Measurements from ENCODE around the gene ASIC4.

ASIC4 gene

DNA sequence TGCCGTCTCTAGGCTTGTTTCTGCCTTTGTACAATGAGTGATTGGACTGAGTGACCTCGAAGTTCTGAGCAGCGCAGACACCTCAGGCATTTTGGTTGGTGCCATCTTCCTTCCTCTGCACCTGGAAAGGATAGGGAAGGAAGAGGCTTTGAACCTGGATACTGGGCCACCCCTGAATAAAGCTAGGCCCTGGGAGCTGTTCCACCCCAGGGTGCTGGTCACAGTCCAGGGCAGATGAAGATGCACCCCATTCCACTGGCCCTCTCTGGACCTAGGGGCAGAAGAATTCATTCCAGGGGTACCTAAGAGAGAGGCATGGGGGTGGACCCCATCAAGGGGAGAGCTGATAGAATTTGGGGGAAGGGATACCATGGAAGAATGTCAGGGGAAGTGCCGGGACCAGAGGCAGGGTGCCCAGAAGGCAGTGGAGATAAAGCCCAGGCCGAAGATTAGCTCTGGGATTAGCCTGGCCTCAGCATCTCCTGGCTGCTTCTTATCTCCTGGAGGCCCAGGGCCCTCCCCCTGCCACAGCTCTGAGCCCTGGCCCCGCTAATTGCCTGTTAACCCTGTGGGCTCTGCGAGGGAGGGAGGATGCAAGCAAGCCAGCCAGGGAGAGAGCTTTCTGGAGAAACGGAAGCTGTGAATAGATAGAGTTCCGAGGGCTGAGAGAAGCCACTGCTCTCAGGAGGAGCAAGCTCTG is 11.4 kb downstream of the ASIC4 start:
- in situ Hi-C loops (cut with HindIII; ENCODE audit: low pct_ligation_motif_present, low pct_unique_long_range_greater_than_20kb, low sequenced_read_pairs), result no loop called here
- DNase-seq, result no peak

DNA sequence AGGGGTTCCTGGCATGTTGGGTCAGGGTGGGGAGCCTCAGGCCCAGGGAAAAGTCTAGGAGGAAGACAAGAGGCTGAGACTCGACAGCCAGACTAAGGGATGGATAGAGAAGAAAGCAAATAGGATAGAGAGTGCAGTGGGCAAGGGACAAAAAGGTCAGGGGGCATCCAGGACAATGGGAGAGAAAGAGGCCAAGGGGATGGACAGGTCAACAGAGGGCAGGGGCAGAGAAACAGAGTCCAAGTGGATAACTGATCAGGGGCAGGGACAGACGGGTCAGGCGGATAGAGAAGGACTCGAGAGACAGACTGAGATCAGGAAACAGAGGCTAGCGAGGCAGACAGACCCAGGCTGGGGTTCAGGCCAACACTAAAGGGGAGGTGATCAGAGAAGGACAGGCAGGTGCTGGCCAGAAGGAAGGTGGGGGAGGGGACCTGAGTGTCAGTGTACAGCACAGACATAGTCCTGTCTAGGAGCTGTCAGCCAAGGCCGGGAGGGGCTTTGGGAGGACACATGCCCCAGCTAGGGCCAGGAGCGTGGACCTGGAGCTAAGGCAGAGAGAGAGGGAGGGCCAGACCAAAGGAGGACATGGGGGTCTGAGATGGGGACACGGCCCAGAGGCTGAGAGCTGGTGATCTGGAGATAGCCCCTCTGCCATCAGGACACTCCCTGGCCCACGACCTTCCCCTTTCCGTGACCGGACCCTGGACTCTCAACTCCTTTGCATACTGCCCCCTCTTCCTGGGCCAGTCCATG is 12.2 kb downstream of the ASIC4 start:
- in situ Hi-C loops (cut with HindIII; ENCODE audit: low pct_ligation_motif_present, low pct_unique_long_range_greater_than_20kb, low sequenced_read_pairs), result no loop called here
- DNase-seq, result no peak

DNA sequence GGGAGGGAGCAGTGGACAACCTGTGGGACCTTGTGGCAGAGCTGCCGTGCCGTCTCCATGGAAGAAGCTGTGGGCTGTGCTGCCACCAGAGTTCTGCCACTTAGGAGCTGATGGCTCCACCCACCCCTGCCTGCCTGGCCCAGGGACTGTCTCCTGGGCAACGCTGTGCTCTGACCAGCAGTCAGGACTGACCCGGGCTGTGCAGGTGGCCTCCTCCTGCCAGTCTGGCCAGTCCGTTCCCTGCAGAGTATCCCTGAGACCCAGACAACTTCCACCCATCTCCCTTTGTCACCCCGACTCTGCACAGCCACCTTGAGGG is 12.8 kb downstream of the ASIC4 start:
- in situ Hi-C loops (cut with HindIII; ENCODE audit: low pct_ligation_motif_present, low pct_unique_long_range_greater_than_20kb, low sequenced_read_pairs), result no loop called here
- DNase-seq, result no peak

DNA sequence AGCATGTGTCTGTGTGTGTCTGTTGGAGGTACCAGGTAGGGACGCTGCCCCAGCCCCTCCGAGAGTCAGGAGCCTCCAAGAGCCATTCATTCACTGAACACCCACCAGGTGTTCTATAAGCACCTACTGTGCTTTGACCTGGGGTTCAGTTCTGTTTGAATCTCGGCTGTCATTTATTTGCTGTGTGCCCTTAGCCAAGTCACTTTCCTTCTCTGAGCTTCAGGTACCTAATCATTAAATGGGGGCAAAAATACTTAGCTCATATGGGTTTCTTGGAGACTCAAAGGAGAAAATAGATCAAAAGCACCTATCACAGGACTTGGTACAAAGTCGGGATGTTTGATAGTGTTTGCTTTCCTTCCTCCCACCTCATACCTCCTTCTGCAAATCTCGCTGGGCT is 13.2 kb downstream of the ASIC4 start:
- DNase-seq, result no peak
- in situ Hi-C loops (cut with HindIII; ENCODE audit: low pct_ligation_motif_present, low pct_unique_long_range_greater_than_20kb, low sequenced_read_pairs), result no loop called here

DNA sequence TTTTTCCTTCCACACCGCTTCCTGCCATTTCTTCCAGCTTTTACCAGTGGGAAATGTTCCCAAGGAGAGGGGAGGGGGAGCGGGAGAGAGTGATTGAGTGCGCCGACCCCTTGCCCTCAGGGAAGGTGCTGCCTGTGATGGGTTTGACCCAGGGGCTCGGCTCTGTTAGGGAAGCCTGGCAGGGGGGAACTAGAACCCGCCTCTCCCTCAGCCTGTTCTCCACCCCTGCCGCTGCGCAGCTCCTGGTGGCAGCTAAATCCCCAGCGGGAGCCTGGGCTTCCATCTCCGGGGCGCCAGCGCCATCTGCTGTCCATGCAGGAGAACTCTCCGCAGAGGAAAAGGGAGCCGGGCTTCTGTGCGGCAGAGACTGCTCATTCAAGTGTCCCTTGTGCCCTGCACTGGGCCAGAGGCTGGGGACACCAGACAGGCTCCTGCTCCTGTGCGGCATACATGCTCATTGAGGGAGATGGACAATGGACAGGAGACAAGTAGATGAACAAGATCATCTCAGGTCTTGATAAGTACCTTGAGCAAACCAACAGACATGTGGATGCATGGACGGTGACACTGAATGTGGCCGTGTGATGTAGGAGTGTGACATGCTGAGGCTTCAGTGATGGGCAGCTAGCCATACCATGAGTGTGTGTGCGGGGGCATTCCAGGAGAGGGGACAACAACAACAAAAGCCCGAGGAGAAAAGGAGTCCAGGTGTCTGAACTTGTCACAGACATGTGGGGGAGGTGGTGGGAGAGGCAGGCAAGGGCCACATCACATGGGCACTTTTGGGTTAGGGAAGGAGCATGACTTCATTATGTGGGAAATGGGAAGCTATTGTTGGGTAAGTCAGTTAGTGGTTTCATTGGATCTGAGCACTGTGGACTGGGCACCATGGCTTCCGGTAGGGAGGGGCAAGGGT is 16.0 kb downstream of the ASIC4 start:
- peak; percentile 86 for DNase-seq
- in situ Hi-C loops (cut with HindIII; ENCODE audit: low pct_ligation_motif_present, low pct_unique_long_range_greater_than_20kb, low sequenced_read_pairs), result no loop called here

DNA sequence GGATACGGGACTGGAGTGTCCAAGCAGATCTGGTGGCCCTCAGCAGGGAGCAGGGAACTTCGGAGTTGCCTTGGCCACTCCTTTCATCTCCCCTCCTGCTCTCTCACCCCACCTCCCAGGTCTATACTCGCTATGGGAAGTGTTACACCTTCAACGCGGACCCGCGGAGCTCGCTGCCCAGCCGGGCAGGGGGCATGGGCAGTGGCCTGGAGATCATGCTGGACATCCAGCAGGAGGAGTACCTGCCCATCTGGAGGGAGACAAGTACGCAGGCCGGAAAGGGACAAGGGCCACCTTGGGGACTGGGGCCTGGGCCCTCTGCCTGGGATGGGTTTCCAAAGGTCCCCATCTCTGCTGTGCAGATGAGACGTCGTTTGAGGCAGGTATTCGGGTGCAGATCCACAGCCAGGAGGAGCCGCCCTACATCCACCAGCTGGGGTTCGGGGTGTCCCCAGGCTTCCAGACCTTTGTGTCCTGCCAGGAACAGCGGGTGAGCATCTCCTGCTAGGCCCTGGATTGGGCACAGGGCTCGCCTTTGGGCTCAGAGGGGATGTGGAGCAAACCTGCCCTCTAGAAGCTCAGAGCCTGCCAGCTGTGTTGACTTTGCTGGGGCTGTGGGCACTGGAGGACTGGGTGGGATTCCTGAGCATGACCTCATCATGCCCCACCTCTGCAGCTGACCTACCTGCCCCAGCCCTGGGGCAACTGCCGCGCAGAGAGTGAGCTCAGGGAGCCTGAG is 17.5 kb downstream of the ASIC4 start:
- no peak for DNase-seq
- in situ Hi-C loops (cut with HindIII; ENCODE audit: low pct_ligation_motif_present, low pct_unique_long_range_greater_than_20kb, low sequenced_read_pairs), result no loop called here

DNA sequence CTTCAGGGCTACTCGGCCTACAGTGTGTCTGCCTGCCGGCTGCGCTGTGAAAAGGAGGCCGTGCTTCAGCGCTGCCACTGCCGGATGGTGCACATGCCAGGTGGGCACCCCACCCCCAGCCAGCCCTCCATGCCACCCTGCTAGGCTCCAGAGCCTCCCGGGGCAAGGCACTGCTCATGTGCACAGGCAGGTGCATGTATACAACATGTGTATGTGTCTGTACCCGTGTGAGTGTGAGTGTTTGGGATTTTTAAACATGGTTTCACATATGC is 18.0 kb downstream of the ASIC4 start:
- no peak for DNase-seq
- in situ Hi-C loops (cut with HindIII; ENCODE audit: low pct_ligation_motif_present, low pct_unique_long_range_greater_than_20kb, low sequenced_read_pairs), result no loop called here

DNA sequence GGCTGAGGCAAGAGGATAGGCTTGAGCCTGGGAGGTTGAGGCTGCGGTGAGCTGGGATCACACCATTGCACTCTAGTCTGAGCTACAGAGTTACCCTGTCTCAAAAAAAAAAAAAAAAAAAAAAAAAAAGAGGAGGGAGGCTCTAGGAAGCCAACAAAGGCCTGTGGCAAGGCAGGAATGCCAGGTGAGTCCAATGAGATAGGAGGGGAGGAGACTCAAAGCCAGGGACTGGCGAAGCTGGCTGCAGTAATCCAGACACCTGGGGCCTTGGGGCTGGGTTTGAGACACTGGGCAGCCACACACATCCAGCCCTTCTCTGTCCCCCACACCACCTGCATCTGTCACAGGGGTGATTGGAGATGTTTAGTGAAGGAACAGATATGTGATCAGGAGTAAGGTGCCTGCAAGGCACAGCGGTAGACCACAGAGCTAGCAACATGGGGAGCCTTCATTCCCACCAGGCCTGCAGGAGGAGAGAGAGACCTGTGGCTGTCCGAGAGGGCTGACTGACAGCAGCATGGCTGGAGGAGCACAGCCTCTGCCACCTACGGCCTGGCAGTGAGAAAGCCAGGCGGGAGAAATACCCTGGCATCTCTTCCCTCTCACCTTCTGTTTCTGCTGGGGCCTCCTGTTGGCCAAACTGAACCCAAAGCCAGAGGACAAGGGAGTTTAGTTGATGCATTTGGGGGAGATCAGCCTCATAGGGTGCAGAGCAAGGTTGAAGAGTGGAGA is 19.8 kb downstream of the ASIC4 start:
- no peak for DNase-seq
- in situ Hi-C loops (cut with HindIII; ENCODE audit: low pct_ligation_motif_present, low pct_unique_long_range_greater_than_20kb, low sequenced_read_pairs), result no loop called here

DNA sequence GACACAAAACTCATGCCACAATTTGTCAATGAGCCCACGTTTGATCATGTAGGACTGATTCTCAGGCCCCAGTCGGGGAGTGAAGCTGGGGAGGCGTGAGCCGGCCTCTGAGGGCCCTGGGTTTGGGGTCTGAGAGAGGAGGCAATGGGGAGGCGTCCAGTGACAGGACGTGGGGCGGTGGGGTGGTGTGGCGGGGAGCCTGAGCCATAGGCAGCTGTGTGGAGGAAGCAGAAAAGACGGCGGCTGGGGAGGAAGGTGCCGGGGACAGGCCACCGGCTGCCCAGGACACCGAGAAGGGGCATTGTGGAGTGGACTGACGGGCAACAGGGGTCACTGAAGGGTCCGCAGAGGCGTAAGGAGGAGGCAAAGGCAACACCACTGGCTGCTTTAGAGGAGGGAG is 22.1 kb downstream of the ASIC4 start:
- in situ Hi-C loops (cut with HindIII; ENCODE audit: low pct_ligation_motif_present, low pct_unique_long_range_greater_than_20kb, low sequenced_read_pairs), result no loop called here
- DNase-seq, result no peak

DNA sequence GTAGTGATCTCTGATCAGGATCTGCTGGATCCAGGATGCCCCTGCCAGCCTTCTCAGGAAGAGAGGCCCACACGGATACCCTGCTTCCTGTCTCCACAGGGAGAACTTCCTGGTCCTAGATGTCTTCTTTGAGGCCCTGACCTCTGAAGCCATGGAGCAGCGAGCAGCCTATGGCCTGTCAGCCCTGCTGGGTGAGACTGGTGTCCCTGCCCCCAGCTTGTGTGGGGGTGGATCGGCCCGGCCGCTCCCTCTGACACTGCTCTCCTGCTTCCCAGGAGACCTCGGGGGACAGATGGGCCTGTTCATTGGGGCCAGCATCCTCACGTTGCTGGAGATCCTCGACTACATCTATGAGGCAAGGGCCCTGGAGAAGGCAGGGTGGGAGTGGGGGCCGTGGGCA is 22.7 kb downstream of the ASIC4 start:
- no peak for DNase-seq
- in situ Hi-C loops (cut with HindIII; ENCODE audit: low pct_ligation_motif_present, low pct_unique_long_range_greater_than_20kb, low sequenced_read_pairs), result no loop called here

DNA sequence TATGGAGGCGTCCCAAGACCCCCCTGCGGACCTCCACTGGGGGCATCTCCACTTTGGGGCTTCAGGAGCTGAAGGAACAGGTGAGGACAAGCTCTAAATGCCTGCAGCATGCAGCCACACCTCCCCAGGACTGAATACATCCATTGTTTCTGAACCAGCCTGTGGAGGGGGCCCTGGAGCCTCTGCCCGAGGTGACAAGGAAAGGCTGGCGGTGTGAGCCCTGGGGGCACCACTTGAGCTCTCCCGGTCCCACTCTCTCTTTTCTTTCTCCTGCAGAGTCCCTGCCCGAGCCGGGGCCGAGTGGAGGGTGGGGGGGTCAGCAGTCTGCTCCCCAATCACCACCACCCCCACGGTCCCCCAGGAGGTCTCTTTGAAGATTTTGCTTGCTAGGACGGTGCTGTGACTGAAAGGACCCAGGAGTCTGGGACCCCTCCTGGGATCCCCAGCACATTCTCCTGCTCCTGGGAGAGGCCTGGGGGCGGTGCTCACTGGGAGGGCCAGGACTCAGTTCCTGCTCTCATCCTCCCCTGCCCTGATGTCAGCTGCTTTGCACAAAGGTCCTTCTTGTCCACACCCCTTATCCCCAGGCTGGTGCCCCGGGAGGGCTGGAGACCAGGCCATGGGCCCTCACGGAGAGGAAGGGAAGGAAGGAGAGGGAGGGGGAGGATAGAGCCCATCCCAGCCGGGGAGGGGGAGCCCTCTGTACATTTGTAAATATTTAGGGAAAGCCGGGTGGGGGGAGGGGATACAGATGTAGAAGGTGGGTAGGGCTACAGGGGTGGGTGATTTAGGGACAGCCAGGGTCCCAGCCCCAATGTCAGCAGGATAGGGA is 23.6 kb downstream of the ASIC4 start:
- DNase-seq, result no peak
- in situ Hi-C loops (cut with HindIII; ENCODE audit: low pct_ligation_motif_present, low pct_unique_long_range_greater_than_20kb, low sequenced_read_pairs), result no loop called here

DNA sequence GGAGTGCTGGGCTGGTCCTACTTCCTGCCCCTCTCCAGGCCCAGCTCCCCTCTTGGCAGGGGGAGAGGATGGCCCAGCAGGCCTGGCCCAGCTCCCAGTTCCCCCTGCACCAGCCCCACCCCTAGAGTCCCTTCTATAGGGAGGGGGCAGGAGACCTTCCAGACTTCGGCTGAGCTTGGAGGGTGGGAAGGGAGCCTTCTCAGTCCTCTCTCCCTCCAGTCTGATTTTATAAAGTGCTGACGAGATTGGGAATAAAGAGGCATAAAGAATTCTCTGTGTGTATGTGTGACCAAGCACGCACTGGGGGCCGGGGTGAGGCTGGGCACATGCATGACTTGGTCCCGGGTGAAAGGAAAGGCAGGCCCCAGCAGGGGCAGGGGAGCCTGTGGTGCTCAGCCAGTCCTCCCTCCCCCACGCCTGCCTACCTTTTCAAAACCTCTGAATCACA is 24.2 kb downstream of the ASIC4 start:
- in situ Hi-C loops (cut with HindIII; ENCODE audit: low pct_ligation_motif_present, low pct_unique_long_range_greater_than_20kb, low sequenced_read_pairs), result no loop called here
- DNase-seq, result no peak

DNA sequence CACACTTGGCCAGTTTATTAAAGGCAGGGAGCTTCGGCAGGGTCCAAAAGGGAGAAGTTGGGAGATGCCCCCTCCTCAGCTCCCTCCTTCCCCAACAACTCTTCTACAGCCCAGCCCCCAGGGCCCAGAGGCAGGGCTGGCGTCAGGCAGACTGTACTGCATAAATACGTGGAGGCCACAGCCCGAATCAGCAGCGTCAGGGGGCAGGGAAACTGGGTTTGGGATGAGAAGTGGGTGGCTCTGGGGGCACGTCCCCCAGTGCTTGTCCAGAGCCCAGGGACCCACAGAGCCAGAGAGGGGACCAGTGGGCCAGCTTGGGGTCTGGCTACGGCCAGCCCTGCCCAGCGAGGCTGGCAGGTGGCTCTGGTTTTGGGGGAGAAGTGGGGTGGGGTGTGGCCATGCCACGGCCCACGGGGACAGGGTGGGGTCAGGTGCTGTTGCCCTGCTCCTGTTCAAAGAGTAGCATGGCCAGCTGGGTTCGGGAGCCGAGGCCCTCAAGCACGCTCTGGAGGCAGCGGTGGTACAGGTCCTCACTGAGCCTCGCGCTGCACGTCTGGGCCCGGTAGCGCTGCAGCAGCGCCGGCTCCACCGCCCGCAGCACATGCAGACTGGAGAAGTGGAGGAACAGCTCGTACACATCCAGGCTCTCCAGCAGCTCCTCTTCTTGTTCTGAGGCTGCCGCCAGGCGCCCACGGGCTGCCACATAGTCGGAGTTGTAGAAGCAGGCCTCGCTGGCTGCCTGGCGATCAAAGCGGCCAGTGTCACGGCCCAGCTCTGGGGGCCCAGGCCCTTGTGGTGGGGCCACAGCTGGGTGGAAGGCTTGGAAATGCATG is 24.9 kb downstream of the ASIC4 start:
- in situ Hi-C loops (cut with HindIII; ENCODE audit: low pct_ligation_motif_present, low pct_unique_long_range_greater_than_20kb, low sequenced_read_pairs), result no loop called here
- DNase-seq, result no peak

DNA sequence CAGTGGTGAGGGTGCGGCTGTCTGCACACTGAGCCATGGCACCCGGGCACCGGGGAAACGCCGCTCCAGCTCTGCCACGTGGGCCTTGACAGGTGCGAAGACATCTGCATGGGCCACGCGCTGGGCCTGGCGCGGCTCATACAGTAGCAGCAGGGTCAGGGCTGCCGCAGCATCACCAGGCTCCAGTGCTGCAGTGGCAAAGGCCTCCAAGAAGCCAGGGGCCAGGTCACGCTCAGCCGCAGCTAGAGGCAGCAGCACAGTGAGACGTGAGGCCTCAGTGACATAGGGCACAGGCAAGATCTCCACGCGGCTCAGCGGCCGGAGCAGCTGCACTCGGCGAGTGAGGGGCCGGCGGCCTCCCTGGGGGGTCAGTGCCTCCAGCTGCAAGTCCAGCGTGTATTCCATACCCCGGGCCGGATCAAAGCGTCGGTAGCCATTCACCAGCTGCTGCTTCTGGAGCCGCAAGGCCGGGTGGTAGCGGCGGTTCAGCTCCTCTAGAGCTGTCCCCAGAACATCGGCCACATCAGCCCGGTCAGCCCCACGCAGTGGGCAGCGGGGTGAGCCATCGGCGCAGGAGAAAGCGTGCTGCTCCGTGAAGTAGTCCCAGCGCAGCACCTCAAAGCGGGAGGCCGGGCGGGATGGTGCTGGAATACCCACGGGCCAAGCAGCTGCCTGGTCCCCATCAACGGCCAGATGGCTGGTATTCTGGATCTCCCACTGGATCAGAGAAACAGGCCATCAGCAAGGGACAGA is 25.8 kb downstream of the ASIC4 start:
- in situ Hi-C loops (cut with HindIII; ENCODE audit: low pct_ligation_motif_present, low pct_unique_long_range_greater_than_20kb, low sequenced_read_pairs), result no loop called here
- DNase-seq, result no peak

DNA sequence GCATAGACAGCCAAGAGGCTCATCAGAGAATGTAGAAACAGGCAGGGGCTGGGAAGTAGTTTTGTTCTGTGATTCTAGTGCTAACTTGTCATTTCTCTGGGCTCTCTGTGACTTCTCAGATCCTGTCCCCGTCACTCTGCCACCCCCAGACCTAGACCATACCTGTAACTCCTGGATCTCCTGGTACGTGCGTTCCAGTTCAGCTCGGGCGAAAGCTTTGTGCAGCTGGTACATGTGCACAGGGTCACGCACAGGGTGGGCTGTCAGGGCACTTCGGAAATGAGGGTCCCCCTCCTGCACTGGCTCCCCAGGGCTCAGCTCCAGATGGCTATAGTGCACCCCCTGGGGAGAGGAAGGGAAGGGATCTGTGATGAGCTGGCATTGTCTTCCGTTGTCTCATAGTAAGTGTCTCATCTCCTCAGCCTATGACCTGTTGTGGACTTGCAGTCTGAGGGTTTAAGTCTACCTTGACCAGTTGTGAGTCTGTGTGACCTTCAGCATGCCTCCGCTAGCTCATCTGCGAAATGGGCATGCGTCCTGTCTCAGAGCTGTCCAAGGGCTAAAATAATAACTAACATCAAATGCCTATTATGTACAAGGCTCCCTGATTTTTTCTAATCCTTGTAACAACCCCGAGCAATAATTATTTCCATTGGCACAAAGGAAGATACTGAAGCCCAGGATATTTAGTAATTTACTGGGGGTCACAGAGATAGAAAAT is 26.7 kb downstream of the ASIC4 start:
- in situ Hi-C loops (cut with HindIII; ENCODE audit: low pct_ligation_motif_present, low pct_unique_long_range_greater_than_20kb, low sequenced_read_pairs), result no loop called here
- DNase-seq, result no peak

Measured in ACHN (cell line).